NOMO-1 (cell line): Measurements from ENCODE around the gene GALP.
"Not testable (repeated sequence)": the region's sequence is repeated elsewhere in the genome, so short reads cannot be mapped to it uniquely, and the experiment has no call there.

Experiments used
- DNase-seq, 2 experiments: peaks; one replicate each; lab custom pipeline; 2025; ENCODE audit not compliant: unreplicated experiment in 2 of 2; lab: John Stamatoyannopoulos, UW

Gene GALP

GRCh38 chr19:56147307-56147706 is 28.5 kb upstream of the GALP start:
- no peak for DNase-seq

GRCh38 chr19:56148096-56148495 is 27.7 kb upstream of the GALP start:
- DNase-seq: no peak

GRCh38 chr19:56148955-56149655 is 26.7 kb upstream of the GALP start:
- DNase-seq: not testable (repeated sequence)

DNA sequence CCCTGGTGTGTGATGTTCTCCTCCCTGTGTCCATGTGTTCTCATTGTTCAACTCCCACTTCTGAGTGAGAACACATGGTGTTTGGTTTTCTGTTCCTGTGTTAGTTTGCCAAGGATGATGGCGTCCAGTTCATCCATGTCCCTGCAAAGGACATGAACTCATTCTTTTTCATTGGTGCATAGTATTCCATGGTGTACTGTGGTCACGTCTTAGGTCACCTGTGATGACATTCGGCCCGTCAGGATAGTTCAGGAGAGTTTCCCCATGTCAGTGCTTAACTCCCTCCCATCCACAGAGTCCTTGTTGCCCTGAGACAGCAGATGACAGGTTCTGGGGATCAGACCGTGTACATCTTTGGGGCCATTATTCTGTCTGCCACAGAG is 26.2 kb upstream of the GALP start:
- DNase-seq: no peak

DNA sequence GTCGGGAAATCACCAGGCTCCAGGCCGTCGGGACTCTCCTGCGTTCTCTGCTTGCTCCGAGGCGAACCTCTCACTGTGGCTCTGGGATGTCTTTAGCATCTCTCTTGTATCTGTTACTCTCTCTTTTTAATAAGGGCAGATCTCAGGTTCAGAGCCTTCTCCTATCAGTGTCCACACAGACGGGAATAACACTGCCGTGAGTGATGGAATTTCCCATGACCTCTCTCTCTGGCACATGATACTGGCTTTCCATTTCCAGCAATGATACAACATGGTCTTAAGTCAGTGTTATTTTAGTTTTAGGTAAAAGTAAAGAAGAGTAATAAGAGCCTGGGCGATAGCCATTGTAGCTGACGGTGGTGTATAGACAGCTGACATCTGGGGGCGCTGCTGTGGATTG is 25.4 kb upstream of the GALP start:
- no peak for DNase-seq

GRCh38 chr19:56152644-56153043 is 23.2 kb upstream of the GALP start:
- no peak for DNase-seq

GRCh38 chr19:56153507-56153906 is 22.3 kb upstream of the GALP start:
- DNase-seq: no peak

DNA sequence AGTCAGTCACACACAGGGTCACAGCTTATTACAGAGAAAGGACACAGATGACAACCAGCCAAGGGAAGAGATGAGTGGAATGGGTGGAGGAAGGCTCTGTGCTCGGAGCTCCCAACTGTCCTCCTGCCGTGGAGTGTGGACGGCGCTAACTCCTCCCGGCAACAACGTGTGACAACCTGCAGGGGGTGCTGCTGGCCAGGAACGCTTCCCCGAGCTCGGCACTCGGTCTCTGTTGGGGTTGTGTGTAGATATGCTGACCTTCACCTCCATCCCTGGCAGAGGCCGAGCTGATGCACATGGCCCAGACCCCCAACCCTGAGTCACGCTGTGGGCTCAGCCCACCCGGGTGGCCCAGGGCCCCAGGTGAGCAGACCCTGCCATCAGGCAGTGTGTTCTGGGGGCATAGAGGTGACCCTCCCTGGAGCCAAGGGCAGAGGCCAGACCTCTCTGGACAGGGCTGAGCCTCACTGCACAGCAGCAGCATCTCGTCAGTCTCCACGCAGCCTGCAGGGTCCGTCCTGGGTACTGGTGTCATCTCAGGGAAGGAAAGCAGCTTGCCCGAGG is 20.6 kb upstream of the GALP start:
- no peak for DNase-seq

DNA sequence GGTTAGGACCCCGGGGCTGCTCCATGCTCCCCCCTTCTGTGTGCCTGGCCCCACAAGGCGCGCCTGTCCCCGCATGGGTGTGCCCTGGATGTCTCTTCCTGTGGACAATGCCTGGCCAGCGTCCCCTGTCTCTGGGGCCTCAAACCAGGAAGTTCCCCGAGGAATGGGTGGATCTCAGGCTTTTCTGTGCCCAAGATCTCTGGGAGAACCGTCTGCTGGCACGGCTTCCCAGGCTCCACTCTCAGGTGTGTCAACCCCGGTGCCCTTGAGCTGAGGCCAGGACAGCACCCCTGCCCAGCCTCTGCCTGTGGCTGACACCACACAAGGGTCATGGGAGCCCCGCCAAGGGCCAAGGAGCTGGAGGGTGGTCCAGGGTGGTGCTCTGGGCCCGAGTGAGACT is 19.0 kb upstream of the GALP start:
- DNase-seq: no peak

- DNase-seq: no peak
Observed at GRCh38 chr19:56158170-56158757, 17.5 kb upstream of the GALP start.

DNA sequence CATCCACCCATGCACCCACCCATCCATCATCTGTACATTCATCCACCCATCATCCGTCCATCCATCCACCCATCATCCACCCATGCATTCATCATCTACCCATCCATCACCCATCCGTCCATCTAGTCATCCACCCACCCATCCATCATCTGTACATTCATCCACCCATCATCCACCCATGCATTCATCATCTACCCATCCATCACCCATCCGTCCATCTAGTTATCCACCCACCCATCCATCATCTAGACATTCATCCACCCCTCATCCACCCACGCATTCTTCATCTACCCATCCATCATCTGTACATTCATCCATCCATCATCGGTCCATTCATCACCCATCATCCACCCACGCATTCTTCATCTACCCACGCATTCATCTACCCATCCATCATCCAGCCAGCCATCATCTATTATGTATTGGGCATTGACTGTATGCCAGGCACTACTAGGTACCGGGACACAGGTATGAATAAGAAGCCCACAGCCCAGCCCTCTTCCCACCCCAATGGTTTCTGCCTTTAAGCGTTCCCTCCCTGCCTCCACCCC is 16.7 kb upstream of the GALP start:
- no peak for DNase-seq

DNA sequence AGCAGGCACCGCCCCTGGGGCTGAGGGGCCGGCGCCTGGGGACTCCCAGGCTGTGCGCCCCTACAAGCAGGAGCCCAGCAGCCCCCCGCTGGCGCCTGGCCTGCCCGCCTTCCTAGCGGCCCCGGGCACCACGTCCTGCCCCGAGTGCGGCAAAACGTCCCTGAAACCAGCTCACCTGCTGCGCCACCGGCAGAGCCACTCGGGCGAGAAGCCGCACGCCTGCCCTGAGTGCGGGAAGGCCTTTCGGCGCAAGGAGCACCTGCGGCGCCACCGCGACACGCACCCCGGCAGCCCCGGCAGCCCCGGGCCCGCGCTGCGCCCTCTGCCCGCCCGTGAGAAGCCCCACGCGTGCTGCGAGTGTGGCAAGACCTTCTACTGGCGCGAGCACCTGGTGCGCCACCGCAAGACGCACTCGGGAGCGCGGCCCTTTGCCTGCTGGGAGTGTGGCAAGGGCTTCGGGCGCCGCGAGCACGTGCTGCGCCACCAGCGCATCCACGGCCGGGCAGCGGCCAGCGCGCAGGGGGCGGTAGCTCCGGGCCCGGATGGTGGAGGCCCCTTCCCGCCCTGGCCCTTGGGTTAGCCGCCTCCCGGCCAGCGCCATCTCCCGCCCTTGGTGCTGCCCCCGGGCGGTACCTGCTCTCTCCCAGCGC is 16.1 kb upstream of the GALP start:
- DNase-seq: no peak

DNA sequence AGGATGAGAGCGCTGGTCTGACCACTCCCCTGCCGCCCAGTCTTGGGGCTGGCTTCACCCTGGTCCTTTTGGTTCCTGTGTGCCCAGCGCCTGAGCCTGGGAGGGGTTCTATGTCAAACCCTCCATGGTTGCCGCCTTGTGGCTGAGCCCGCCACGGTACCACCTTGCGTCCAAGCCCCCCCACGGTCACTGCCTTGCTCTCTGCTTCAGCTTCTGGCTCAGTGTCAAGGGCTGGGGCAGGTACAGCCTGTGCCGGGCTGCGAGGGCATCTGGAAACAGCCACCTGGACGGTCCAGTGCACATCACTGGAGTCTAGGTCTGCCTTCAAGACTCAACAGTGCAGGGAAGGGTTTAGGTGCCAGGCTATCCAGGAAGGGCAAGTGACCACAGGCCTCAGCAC is 14.3 kb upstream of the GALP start:
- DNase-seq: no peak

DNA sequence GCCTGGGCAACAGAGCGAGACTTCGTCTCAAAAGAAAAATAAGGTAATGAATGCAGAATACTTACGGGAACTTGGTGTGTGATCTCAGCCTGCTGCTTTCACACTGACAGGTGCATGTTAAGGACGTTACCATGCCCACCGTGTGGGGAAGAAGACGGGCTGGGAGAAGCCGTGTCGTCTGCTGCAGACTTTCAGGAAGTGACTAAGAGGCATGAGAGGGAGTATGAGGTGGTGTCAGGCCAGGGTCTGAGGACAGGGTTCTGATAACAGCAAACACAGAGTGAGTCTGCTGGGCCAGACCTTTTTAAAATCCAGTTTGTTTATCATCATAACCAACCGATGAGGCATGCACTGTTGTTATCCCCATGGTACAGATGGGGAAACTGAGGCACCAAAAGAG is 13.6 kb upstream of the GALP start:
- no peak for DNase-seq

- no peak for DNase-seq
Observed at GRCh38 chr19:56163097-56163496, 12.7 kb upstream of the GALP start.

GRCh38 chr19:56167064-56167578 is 8.7 kb upstream of the GALP start:
- DNase-seq: no peak

GRCh38 chr19:56170261-56170660 is 5.5 kb upstream of the GALP start:
- DNase-seq: no peak

GRCh38 chr19:56174086-56174485 is 1.7 kb upstream of the GALP start:
- no peak for DNase-seq

DNA sequence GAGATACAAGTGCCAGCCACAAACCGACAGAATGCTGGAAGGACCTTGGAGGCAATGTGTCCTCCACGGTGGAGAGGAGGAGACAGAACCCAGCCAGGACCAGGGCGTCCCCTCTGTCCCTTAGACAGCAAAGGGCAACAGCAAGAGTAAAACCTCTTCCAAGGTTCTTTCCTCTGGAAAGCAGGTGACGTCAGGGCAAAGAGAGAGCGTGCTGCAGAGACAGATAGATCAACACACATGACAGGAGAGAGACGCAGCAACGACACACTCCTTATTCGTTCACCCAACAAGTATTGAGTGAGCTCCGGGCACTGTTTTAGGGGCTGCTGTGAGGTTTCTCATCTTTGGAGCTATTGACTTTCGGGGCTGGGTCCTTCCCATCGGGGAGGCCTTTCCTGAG is 1.3 kb upstream of the GALP start:
- DNase-seq: no peak

DNA sequence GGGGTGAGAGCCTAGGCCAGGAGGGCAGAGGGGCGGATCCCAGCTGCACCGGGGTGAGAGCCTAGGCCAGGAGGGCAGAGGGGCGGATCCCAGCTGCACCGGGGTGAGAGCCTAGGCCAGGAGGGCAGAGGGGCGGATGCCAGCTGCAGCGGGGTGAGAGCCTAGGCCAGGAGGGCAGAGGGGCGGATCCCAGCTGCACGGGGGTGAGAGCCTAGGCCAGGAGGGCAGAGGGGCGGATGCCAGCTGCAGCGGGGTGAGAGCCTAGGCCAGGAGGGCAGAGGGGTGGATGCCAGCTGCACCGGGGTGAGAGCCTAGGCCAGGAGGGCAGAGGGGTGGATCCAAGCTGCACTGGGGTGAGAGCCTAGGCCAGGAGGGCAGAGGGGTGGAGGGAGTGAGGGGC is 502 bp downstream of the GALP start:
- not testable (repeated sequence) for DNase-seq

DNA sequence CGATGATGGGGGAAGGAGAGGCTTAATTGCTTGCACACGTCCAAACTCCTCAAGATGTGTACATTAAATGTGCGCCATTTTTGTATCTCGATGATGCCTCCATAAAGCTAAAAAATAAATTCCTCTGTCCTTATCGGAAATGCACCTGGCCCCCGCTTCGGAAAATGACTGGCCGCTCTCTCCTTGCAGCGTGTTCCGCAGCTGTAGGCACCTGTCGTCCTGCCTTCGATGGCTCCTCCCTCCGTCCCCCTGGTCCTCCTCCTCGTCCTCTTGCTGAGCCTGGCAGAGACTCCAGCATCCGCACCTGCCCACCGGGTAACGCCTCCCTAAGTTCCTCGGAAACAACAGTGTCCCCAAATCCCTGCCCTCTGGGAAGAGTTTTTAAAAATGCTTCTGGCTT is 1.1 kb downstream of the GALP start:
- DNase-seq: no peak
